WTC11 (cell line): ENCODE data around the gene LDB3.

Experiments
- ETV6 ChIP-seq: sonication (generic); formaldehyde crosslinking; IDR thresholded peaks from 2 replicates; pipeline ENCODE4 v1.8.1; 2022; ENCODE audit warnings: mild to moderate bottlenecking, missing genetic modification reagents
- NR2C2 ChIP-seq: sonication (generic); formaldehyde crosslinking; IDR thresholded peaks from 2 replicates; pipeline ENCODE4 v1.8.0; 2022; ENCODE audit warnings: mild to moderate bottlenecking, missing genetic modification reagents
- SMAD3 ChIP-seq: sonication (generic); formaldehyde crosslinking; IDR thresholded peaks from 2 replicates; pipeline ENCODE4 v1.8.0; 2022; ENCODE audit warnings: missing genetic modification reagents, mild to moderate bottlenecking, borderline replicate concordance
- TF ChIP-seq, protein P1 (sequence below): fragments of 200-600 bp; IDR thresholded peaks from 2 replicates; pipeline ENCODE4 v1.8.0; 2022; ENCODE audit warnings: antibody characterized with exemption
- TF ChIP-seq, protein P2 (sequence below): sonication (generic); formaldehyde crosslinking; IDR thresholded peaks from 2 replicates; pipeline ENCODE4 v1.8.0; 2022; ENCODE audit warnings: mild to moderate bottlenecking, missing genetic modification reagents
- TF ChIP-seq, protein P3 (sequence below): sonication (generic); formaldehyde crosslinking; conservative IDR thresholded peaks from 2 replicates; pipeline ENCODE4 v1.8.1; 2022; ENCODE audit warnings: mild to moderate bottlenecking, missing genetic modification reagents
- TF ChIP-seq, protein P4 (sequence below): sonication (generic); formaldehyde crosslinking; IDR thresholded peaks from 2 replicates; pipeline ENCODE4 v1.8.1; 2023; ENCODE audit warnings: mild to moderate bottlenecking, moderate library complexity, missing genetic modification reagents
- TF ChIP-seq, protein P5 (sequence below): sonication (generic); formaldehyde crosslinking; IDR thresholded peaks from 2 replicates; pipeline ENCODE4 v1.8.0; 2022; ENCODE audit warnings: mild to moderate bottlenecking, missing genetic modification reagents

DNA sequence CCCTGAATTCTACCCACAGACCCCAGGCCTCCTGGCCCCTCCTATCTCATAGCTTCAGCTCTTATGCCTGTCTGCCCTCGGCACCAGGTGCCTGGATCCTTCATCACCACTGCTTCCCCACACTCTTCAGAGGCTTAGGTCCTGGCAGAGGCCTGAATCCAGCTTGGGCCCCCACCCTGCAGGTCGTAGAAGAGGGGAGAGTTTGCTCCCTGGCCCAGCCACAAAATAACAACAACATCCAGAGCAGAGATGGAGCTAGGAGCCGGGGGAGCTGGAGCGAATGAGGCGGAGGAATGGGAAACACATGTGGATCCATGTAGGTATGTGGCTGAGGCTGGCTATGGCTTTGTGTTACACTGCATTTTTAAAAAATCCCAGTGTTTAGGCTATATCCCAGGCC is 21.8 kb upstream of the LDB3 start:
- TF ChIP-seq, protein P1, sequence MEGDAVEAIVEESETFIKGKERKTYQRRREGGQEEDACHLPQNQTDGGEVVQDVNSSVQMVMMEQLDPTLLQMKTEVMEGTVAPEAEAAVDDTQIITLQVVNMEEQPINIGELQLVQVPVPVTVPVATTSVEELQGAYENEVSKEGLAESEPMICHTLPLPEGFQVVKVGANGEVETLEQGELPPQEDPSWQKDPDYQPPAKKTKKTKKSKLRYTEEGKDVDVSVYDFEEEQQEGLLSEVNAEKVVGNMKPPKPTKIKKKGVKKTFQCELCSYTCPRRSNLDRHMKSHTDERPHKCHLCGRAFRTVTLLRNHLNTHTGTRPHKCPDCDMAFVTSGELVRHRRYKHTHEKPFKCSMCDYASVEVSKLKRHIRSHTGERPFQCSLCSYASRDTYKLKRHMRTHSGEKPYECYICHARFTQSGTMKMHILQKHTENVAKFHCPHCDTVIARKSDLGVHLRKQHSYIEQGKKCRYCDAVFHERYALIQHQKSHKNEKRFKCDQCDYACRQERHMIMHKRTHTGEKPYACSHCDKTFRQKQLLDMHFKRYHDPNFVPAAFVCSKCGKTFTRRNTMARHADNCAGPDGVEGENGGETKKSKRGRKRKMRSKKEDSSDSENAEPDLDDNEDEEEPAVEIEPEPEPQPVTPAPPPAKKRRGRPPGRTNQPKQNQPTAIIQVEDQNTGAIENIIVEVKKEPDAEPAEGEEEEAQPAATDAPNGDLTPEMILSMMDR, result no peak
- TF ChIP-seq, protein P2, sequence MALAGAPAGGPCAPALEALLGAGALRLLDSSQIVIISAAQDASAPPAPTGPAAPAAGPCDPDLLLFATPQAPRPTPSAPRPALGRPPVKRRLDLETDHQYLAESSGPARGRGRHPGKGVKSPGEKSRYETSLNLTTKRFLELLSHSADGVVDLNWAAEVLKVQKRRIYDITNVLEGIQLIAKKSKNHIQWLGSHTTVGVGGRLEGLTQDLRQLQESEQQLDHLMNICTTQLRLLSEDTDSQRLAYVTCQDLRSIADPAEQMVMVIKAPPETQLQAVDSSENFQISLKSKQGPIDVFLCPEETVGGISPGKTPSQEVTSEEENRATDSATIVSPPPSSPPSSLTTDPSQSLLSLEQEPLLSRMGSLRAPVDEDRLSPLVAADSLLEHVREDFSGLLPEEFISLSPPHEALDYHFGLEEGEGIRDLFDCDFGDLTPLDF (CRISPR knock-in tag), result no peak
- TF ChIP-seq, protein P3, sequence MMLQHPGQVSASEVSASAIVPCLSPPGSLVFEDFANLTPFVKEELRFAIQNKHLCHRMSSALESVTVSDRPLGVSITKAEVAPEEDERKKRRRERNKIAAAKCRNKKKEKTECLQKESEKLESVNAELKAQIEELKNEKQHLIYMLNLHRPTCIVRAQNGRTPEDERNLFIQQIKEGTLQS (CRISPR knock-in tag), result no peak
- TF ChIP-seq, protein P4, sequence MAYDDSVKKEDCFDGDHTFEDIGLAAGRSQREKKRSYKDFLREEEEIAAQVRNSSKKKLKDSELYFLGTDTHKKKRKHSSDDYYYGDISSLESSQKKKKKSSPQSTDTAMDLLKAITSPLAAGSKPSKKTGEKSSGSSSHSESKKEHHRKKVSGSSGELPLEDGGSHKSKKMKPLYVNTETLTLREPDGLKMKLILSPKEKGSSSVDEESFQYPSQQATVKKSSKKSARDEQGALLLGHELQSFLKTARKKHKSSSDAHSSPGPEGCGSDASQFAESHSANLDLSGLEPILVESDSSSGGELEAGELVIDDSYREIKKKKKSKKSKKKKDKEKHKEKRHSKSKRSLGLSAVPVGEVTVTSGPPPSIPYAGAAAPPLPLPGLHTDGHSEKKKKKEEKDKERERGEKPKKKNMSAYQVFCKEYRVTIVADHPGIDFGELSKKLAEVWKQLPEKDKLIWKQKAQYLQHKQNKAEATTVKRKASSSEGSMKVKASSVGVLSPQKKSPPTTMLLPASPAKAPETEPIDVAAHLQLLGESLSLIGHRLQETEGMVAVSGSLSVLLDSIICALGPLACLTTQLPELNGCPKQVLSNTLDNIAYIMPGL (CRISPR knock-in tag), result no peak
- TF ChIP-seq NR2C2 (no peak), SMAD3 (no peak), ETV6 (CRISPR knock-in tag) (no peak)
- TF ChIP-seq, protein P5, sequence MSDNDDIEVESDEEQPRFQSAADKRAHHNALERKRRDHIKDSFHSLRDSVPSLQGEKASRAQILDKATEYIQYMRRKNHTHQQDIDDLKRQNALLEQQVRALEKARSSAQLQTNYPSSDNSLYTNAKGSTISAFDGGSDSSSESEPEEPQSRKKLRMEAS (CRISPR knock-in tag), result no peak
